ENCODE data around the gene ASAP3.

DNA sequence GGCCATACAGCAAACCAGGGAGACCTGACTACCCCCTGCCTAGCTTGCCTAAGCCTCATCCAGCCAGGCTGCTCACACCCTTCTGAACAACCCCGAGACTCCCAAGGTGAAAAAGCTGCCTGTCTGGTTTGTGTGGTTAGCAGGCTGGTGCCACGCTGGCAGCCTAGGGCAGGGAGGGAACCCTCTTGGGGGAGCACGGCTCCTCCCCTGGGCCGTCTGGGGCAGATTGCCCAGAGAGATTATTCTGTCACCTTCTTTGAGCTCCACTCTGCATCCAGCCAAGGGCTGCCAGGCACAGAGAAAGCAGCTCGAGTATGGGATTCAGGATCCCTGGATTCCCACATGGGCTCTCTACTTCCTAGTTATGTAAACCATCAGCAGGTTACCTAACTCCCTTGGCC is 32.0 kb downstream of the ASAP3 start:
- TF ChIP-seq, protein P1, sequence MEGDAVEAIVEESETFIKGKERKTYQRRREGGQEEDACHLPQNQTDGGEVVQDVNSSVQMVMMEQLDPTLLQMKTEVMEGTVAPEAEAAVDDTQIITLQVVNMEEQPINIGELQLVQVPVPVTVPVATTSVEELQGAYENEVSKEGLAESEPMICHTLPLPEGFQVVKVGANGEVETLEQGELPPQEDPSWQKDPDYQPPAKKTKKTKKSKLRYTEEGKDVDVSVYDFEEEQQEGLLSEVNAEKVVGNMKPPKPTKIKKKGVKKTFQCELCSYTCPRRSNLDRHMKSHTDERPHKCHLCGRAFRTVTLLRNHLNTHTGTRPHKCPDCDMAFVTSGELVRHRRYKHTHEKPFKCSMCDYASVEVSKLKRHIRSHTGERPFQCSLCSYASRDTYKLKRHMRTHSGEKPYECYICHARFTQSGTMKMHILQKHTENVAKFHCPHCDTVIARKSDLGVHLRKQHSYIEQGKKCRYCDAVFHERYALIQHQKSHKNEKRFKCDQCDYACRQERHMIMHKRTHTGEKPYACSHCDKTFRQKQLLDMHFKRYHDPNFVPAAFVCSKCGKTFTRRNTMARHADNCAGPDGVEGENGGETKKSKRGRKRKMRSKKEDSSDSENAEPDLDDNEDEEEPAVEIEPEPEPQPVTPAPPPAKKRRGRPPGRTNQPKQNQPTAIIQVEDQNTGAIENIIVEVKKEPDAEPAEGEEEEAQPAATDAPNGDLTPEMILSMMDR (IDR thresholded peaks at IDR 0.05; ENCODE audit: low read length), result no peak
- no peak for TF ChIP-seq EZH2phosphoT487 (IDR thresholded peaks at IDR 0.05; ENCODE audit: low read length)

Measured in MM.1S (cell line).